Neural crest cell (in vitro differentiated cells): ENCODE data around the gene RBX1. TPM values are rescaled to one million over a fixed set of nuclear protein-coding genes. Genes with fewer than 3 reads are reported as not detected.
"Not testable (repeated sequence)": the region's sequence is repeated elsewhere in the genome, so short reads cannot be mapped to it uniquely, and the experiment has no call there.

Experiments used
- DNase-seq: peaks from one replicate; pipeline ENCODE4 v3.0.0; 2021; ENCODE audit warnings: low read depth, mixed read lengths, low spot score
- H3K27ac Mint-ChIP-seq: one replicate; pipeline ENCODE4 v1.8.0; 2021; ENCODE audit warnings: mild to moderate bottlenecking, mixed read lengths; ENCODE audit not compliant: unreplicated experiment
- H3K27me3 Mint-ChIP-seq: 2 replicates; pipeline ENCODE4 v1.8.0; 2021; ENCODE audit warnings: low read depth, mild to moderate bottlenecking, mixed read lengths
- H3K36me3 Mint-ChIP-seq: 2 replicates; pipeline ENCODE4 v1.8.0; 2021; ENCODE audit warnings: low read depth, mild to moderate bottlenecking, mixed read lengths
- H3K4me1 Mint-ChIP-seq: 2 replicates; pipeline ENCODE4 v1.8.0; 2021; ENCODE audit warnings: mixed read lengths
- H3K4me3 Mint-ChIP-seq: one replicate; pipeline ENCODE4 v1.8.0; 2021; ENCODE audit warnings: mild to moderate bottlenecking, mixed read lengths
- H3K9me3 Mint-ChIP-seq: 2 replicates; pipeline ENCODE4 v1.8.0; 2021; ENCODE audit warnings: mixed read lengths
- long read RNA-seq: library from polyadenylated mRNA; unstranded; transcript quantifications from one replicate; pipeline ENCODE4 v2.0.0, GENCODE V29; 2020
- total RNA-seq: library from RNA; stranded (reverse); gene quantifications from 2 replicates; pipeline ENCODE4 v1.2.1, GENCODE V29; 2021
- TF ChIP-seq, protein P1 (sequence below): fragments of 200-600 bp; sonication (generic); conservative IDR thresholded peaks from 2 replicates; pipeline ENCODE4 v1.5.0; 2021; ENCODE audit warnings: antibody characterized with exemption, mild to moderate bottlenecking

RBX1 gene
- total RNA-seq, result 75.5 and 78.7 TPM in 2 replicates
- long read RNA-seq, transcript RBX1-201 (5 exons, 1,188 nt), result major isoform, 63 of 74 reads
- long read RNA-seq, partial matches to known transcripts, result 1 of 74 reads
- long read RNA-seq, other reads (novel, unspliced or antisense), result 10 of 74 reads

DNA sequence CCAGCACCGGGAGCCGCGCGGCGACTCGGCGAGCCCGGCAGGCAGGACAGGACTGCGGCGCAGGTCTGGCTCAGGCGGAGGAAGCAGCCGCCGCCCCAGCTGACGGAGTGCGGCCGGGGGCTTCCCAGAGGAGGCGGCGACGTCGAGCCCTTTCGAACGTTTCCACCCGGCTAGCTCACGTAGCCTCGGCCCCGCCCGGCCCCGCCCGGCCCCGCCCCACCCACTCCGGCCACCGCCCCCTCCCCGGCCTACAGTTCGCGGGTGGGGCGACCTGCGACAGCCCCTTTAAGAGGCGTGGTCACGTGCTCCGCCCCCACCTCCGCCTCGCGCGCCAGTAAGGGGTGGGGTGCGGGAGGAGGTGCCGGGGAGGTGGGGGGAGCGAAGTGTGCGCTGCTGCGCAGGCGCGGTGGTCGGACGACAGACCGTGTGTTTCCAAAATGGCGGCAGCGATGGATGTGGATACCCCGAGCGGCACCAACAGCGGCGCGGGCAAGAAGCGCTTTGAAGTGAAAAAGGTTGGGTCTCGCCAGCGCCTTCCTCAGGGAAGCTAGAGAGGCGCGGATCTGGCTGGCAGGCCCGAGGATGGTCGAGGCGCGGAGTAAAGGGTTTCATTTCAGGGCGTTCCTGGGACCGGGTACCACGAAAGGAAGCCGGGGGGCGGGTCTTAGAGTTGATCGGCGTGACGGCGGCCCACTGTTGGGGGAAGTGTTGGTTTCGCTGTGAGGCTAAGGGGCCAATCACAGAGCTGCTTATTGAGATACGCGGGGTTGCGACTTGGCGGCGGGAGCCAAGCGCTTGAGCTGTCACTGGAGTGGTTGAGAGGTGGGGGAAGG is at the start of gene RBX1:
RBX1 (plus strand) TSS at position 417 of the 833 bp plus-strand sequence; CDS start at position 438, 21 bp downstream.
- TF ChIP-seq, protein P1, sequence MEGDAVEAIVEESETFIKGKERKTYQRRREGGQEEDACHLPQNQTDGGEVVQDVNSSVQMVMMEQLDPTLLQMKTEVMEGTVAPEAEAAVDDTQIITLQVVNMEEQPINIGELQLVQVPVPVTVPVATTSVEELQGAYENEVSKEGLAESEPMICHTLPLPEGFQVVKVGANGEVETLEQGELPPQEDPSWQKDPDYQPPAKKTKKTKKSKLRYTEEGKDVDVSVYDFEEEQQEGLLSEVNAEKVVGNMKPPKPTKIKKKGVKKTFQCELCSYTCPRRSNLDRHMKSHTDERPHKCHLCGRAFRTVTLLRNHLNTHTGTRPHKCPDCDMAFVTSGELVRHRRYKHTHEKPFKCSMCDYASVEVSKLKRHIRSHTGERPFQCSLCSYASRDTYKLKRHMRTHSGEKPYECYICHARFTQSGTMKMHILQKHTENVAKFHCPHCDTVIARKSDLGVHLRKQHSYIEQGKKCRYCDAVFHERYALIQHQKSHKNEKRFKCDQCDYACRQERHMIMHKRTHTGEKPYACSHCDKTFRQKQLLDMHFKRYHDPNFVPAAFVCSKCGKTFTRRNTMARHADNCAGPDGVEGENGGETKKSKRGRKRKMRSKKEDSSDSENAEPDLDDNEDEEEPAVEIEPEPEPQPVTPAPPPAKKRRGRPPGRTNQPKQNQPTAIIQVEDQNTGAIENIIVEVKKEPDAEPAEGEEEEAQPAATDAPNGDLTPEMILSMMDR, result no peak
- Mint-ChIP-seq H3K4me3 (peak within 1 kb of the TSS; percentile 100), H3K36me3 (peaks cover 2% of the 10 kb centered on the region), H3K4me1 (peaks cover 22% of the 10 kb centered on the region), H3K9me3 (no peaks in the 10 kb centered on the region), H3K27me3 (peaks cover 3% of the 10 kb centered on the region), H3K27ac (peak within 1 kb of the TSS; percentile 100)
- peak; percentile 97 for DNase-seq

- TF ChIP-seq, protein P1, result no peak
- no peaks in the 10 kb centered on the region for H3K9me3 Mint-ChIP-seq
- no peak overlapping the region for H3K4me3 Mint-ChIP-seq
- DNase-seq, result no peak
- H3K27me3 Mint-ChIP-seq, result no peaks in the 10 kb centered on the region
- peaks cover 1% of the 10 kb centered on the region for H3K4me1 Mint-ChIP-seq
- peaks cover 4% of the 10 kb centered on the region for H3K36me3 Mint-ChIP-seq
- no peak overlapping the region for H3K27ac Mint-ChIP-seq
Observed at GRCh38 chr22:40904101-40904500, 47.1 kb upstream of the RBX1 start.

- H3K9me3 Mint-ChIP-seq, result no peaks in the 10 kb centered on the region
- no peak overlapping the region for H3K4me3 Mint-ChIP-seq
- no peaks in the 10 kb centered on the region for H3K4me1 Mint-ChIP-seq
- no peak for DNase-seq
- peaks cover 4% of the 10 kb centered on the region for H3K36me3 Mint-ChIP-seq
- TF ChIP-seq, protein P1, result no peak
- H3K27me3 Mint-ChIP-seq, result no peaks in the 10 kb centered on the region
- H3K27ac Mint-ChIP-seq, result no peak overlapping the region
Observed at GRCh38 chr22:40908895-40909294, 42.3 kb upstream of the RBX1 start.

DNA sequence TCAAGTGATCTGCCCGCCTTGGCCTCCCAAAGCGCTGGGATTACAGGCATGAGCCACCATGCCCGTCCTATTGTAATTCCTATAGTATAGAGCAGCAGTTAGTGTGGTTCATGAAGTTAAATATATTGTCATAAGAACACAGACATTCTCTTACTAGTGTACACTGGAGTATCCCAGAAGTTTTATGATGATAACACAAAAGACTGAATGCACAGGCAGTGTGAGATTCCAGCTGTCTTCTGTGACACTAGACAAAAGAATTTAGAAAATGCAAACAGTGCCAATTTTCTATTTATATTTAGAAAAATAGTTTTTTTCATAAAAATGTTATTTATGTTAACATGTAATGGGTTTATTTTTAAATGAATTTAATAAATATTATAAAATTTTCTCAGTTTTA is 39.4 kb upstream of the RBX1 start:
- Mint-ChIP-seq H3K36me3 (no peaks in the 10 kb centered on the region), H3K4me3 (no peak overlapping the region), H3K27me3 (no peaks in the 10 kb centered on the region), H3K4me1 (no peaks in the 10 kb centered on the region), H3K9me3 (no peaks in the 10 kb centered on the region), H3K27ac (no peak overlapping the region)
- no peak for DNase-seq
- TF ChIP-seq, protein P1, result no peak

GRCh38 chr22:40912987-40913386 is 38.2 kb upstream of the RBX1 start:
- not testable (repeated sequence) for H3K36me3 Mint-ChIP-seq, H3K27ac Mint-ChIP-seq, H3K4me3 Mint-ChIP-seq, H3K9me3 Mint-ChIP-seq, DNase-seq, H3K4me1 Mint-ChIP-seq, H3K27me3 Mint-ChIP-seq

DNA sequence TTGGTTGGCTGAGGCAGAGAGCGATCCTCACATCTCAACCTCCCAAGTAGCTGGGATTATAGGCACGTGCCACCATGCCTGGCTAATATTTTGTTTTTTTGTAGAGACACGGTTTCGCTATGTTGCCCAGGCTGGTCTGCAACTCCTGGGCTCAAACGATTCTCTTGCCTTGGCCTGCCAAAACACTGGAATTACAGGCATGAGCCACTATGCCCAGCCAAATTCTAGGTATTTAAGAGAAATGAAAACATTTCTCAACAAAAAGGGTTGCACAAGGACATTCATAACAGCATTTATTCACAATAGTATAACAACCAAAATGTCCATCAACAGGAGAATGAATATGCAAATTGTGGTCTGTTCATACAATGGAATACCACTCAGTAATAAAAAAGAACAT is 31.7 kb upstream of the RBX1 start:
- Mint-ChIP-seq H3K36me3 (peaks cover 5% of the 10 kb centered on the region), H3K4me3 (no peak overlapping the region), H3K27me3 (no peaks in the 10 kb centered on the region), H3K27ac (no peak overlapping the region), H3K9me3 (no peaks in the 10 kb centered on the region), H3K4me1 (no peaks in the 10 kb centered on the region)
- no peak for DNase-seq
- TF ChIP-seq, protein P1, result no peak
